ENCODE measurements around the gene SV2C. TPM values are rescaled to one million over a fixed set of nuclear protein-coding genes. Genes with fewer than 3 reads are reported as not detected.

The SV2C gene
- total RNA-seq, 1 donor: not detected

- H3K4me3 ChIP-seq (ENCODE audit: low read depth, low read length): no peak overlapping the region
- DNase-seq (ENCODE audit: low read depth): no peak
- no peak for TF ChIP-seq CTCF (IDR thresholded peaks at IDR 0.05; ENCODE audit: insufficient read depth, low read depth, low read length)
Observed at GRCh38 chr5:76391014-76391413, 307.8 kb downstream of the SV2C start.

GRCh38 chr5:76393035-76393680, 310.0 kb downstream of the SV2C start:
- DNase-seq (ENCODE audit: low read depth): no peak
- TF ChIP-seq CTCF (IDR thresholded peaks at IDR 0.05; ENCODE audit: insufficient read depth, low read depth, low read length): no peak
- no peak overlapping the region for H3K4me3 ChIP-seq (ENCODE audit: low read depth, low read length)

- H3K4me3 ChIP-seq (ENCODE audit: low read depth, low read length): no peak overlapping the region
- TF ChIP-seq CTCF (IDR thresholded peaks at IDR 0.05; ENCODE audit: insufficient read depth, low read depth, low read length): no peak
- no peak for DNase-seq (ENCODE audit: low read depth)
Observed at GRCh38 chr5:76397200-76397599, 314.0 kb downstream of the SV2C start.

GRCh38 chr5:76399268-76399667, 316.1 kb downstream of the SV2C start:
- TF ChIP-seq CTCF (IDR thresholded peaks at IDR 0.05; ENCODE audit: insufficient read depth, low read depth, low read length): no peak
- no peak overlapping the region for H3K4me3 ChIP-seq (ENCODE audit: low read depth, low read length)
- no peak for DNase-seq (ENCODE audit: low read depth)

- TF ChIP-seq CTCF (IDR thresholded peaks at IDR 0.05; ENCODE audit: insufficient read depth, low read depth, low read length): no peak
- no peak overlapping the region for H3K4me3 ChIP-seq (ENCODE audit: low read depth, low read length)
- no peak for DNase-seq (ENCODE audit: low read depth)
Observed at GRCh38 chr5:76400466-76400865, 317.3 kb downstream of the SV2C start.

GRCh38 chr5:76401801-76402250, 318.6 kb downstream of the SV2C start:
- no peak for TF ChIP-seq CTCF (IDR thresholded peaks at IDR 0.05; ENCODE audit: insufficient read depth, low read depth, low read length)
- no peak for DNase-seq (ENCODE audit: low read depth)
- no peak overlapping the region for H3K4me3 ChIP-seq (ENCODE audit: low read depth, low read length)

Data from fibroblast of villous mesenchyme (primary cell).